ENCODE measurements around the gene LTBP1. TPM values are rescaled to one million over a fixed set of nuclear protein-coding genes. Genes with fewer than 3 reads are reported as not detected.

Gene LTBP1
- total RNA-seq, 1 donor from 2014 or later: 36.1 TPM

- DNase-seq (ENCODE audit: low read depth in 2 of 2): no peak
These were observed 240.2 kb downstream of the LTBP1 start for GRCh38 chr2:33186937-33187336.

- DNase-seq (ENCODE audit: low read depth in 2 of 2): no peak
These were observed 242.0 kb downstream of the LTBP1 start for GRCh38 chr2:33188799-33189198.

- no peak for DNase-seq (ENCODE audit: low read depth in 2 of 2)
These were observed 243.7 kb downstream of the LTBP1 start for GRCh38 chr2:33190393-33190937.

- no peak for DNase-seq (ENCODE audit: low read depth in 2 of 2)
These were observed 249.1 kb downstream of the LTBP1 start for GRCh38 chr2:33195891-33196290.

GRCh38 chr2:33196700-33197099 is 249.9 kb downstream of the LTBP1 start:
- DNase-seq (ENCODE audit: low read depth in 2 of 2): no peak

GRCh38 chr2:33197198-33197938 is 250.6 kb downstream of the LTBP1 start:
- DNase-seq (ENCODE audit: low read depth in 2 of 2): no peak

- DNase-seq (ENCODE audit: low read depth in 2 of 2): no peak
These were observed 256.1 kb downstream of the LTBP1 start for GRCh38 chr2:33202641-33203522.

GRCh38 chr2:33204945-33205344 is 258.2 kb downstream of the LTBP1 start:
- DNase-seq (ENCODE audit: low read depth in 2 of 2): no peak

GRCh38 chr2:33205693-33206434 is 259.1 kb downstream of the LTBP1 start:
- DNase-seq (ENCODE audit: low read depth in 2 of 2): no peak

- DNase-seq (ENCODE audit: low read depth in 2 of 2): no peak
These were observed 260.5 kb downstream of the LTBP1 start for GRCh38 chr2:33207151-33207740.

GRCh38 chr2:33208400-33208799 is 261.6 kb downstream of the LTBP1 start:
- no peak for DNase-seq (ENCODE audit: low read depth in 2 of 2)

- DNase-seq (ENCODE audit: low read depth in 2 of 2): peak in 1 of 2 donors; percentile 63
These were observed 263.2 kb downstream of the LTBP1 start for GRCh38 chr2:33209976-33210375.

GRCh38 chr2:33210626-33211025 is 263.9 kb downstream of the LTBP1 start:
- peak; percentile 36 to 95 for DNase-seq (ENCODE audit: low read depth in 2 of 2)

- DNase-seq (ENCODE audit: low read depth in 2 of 2): peak in 1 of 2 donors; percentile 81
These were observed 265.4 kb downstream of the LTBP1 start for GRCh38 chr2:33212151-33212550.

- no peak for DNase-seq (ENCODE audit: low read depth in 2 of 2)
These were observed 266.5 kb downstream of the LTBP1 start for GRCh38 chr2:33213244-33213643.

- DNase-seq (ENCODE audit: low read depth in 2 of 2): no peak
These were observed 266.9 kb downstream of the LTBP1 start for GRCh38 chr2:33213648-33214047.

GRCh38 chr2:33214436-33214835 is 267.7 kb downstream of the LTBP1 start:
- peak in 1 of 2 donors; percentile 85 for DNase-seq (ENCODE audit: low read depth in 2 of 2)

GRCh38 chr2:33214857-33215256 is 268.1 kb downstream of the LTBP1 start:
- DNase-seq (ENCODE audit: low read depth in 2 of 2): no peak

GRCh38 chr2:33215299-33215698 is 268.5 kb downstream of the LTBP1 start:
- peak in 1 of 2 donors; percentile 53 for DNase-seq (ENCODE audit: low read depth in 2 of 2)

GRCh38 chr2:33215983-33216382 is 269.2 kb downstream of the LTBP1 start:
- no peak for DNase-seq (ENCODE audit: low read depth in 2 of 2)

- no peak for DNase-seq (ENCODE audit: low read depth in 2 of 2)
These were observed 269.9 kb downstream of the LTBP1 start for GRCh38 chr2:33216508-33217182.

Measured in lung microvascular endothelial cell (primary cell).